HUES48 (cell line): ENCODE results near the gene MAP3K19.

ENCODE experiments used
- H3K27ac ChIP-seq: one replicate; pipeline ENCODE4 v1.7.0; 2013; ENCODE audit warnings: low read depth, low read length, inconsistent platforms
- H3K27me3 ChIP-seq: 2 replicates; pipeline ENCODE4 v1.6.1; 2013; ENCODE audit warnings: mild to moderate bottlenecking, low read length; ENCODE audit not compliant: control insufficient read depth, insufficient read depth
- H3K36me3 ChIP-seq: 2 replicates; pipeline ENCODE4 v1.6.1; 2013; ENCODE audit warnings: low read length; ENCODE audit not compliant: control insufficient read depth, insufficient read depth
- H3K4me1 ChIP-seq: 2 replicates; pipeline ENCODE4 v1.6.1; 2013; ENCODE audit warnings: mild to moderate bottlenecking, low read length; ENCODE audit not compliant: control insufficient read depth, insufficient read depth
- H3K4me3 ChIP-seq: 2 replicates; pipeline ENCODE4 v1.5.1; 2013; ENCODE audit warnings: mild to moderate bottlenecking, low read depth, low read length
- H3K9ac ChIP-seq: 2 replicates; pipeline ENCODE4 v1.6.1; 2013; ENCODE audit warnings: mild to moderate bottlenecking, low read depth, low read length, moderate library complexity
- H3K9me3 ChIP-seq: 2 replicates; pipeline ENCODE4 v1.6.1; 2013; ENCODE audit warnings: low read length; ENCODE audit not compliant: control insufficient read depth, insufficient read depth

The MAP3K19 gene

GRCh38 chr2:134954065-134954464 lies 93.2 kb downstream of the MAP3K19 start:
- Histone ChIP-seq H3K4me3 (no peak overlapping the region), H3K36me3 (peaks cover 92% of the 10 kb centered on the region), H3K27me3 (no peaks in the 10 kb centered on the region), H3K27ac (no peak overlapping the region), H3K9ac (no peak overlapping the region), H3K4me1 (no peaks in the 10 kb centered on the region), H3K9me3 (no peaks in the 10 kb centered on the region)

- Histone ChIP-seq H3K4me3 (no peak overlapping the region), H3K9ac (no peak overlapping the region), H3K9me3 (no peaks in the 10 kb centered on the region), H3K36me3 (peaks cover 98% of the 10 kb centered on the region), H3K27me3 (no peaks in the 10 kb centered on the region), H3K4me1 (no peaks in the 10 kb centered on the region), H3K27ac (no peak overlapping the region)
Observed at GRCh38 chr2:134952608-134953007, 94.6 kb downstream of the MAP3K19 start.

DNA sequence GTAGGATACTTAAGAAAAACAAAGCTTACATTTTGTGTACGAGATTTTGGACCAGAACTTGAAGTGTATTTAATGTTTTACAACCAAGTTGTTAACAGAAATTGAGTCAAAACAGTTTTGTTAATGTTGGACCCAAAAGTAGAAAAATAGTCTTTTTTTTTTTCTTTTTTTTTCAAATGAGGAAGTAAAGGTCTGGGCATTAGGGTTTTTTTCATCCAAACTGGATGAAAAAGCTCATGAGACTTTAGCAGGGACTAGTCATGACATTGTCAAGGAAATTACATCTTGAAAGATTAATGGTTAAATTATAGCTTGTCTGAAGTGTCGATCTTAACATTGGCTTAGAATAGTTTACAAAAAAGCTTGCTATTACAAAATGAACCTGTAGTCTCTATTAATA lies 96.4 kb downstream of the MAP3K19 start:
- Histone ChIP-seq H3K9ac (no peak overlapping the region), H3K4me3 (no peak overlapping the region), H3K27me3 (no peaks in the 10 kb centered on the region), H3K4me1 (no peaks in the 10 kb centered on the region), H3K27ac (no peak overlapping the region), H3K9me3 (no peaks in the 10 kb centered on the region), H3K36me3 (peaks cover 98% of the 10 kb centered on the region)

DNA sequence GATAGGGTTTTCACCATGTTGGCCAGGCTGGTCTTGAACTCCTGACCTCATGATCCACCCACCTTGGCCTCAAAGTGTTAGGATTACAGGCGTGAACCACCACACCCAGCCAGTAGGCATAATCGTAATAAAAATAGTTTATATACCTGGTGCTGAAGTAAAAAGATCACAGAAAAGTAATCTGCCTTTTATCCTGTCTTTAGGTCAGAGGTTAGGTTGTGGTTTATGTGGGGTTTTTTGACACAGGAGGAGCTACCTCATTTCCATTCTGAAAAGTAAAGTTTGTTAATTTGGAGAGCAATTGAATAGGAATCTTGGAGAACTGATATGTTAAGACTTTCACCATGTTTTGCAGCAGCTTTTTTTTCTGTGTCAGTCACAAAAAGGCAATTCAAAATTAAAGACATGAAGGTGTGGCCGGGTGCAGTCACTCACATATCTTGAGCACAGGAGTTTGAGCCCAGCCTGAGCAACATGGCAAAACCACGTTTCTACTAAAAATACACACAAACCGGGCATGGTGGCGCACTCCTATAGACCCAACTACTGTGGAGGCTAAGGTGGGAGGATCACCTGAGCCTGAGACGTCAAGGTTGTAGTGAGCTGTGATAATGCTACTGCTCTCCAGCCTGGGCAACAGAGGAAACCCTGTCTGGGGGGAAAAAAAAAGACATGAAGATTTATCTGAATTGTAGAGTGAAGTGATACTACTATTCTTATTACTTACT lies 97.1 kb downstream of the MAP3K19 start:
- no peaks in the 10 kb centered on the region for H3K27me3 ChIP-seq
- no peaks in the 10 kb centered on the region for H3K9me3 ChIP-seq
- H3K9ac ChIP-seq: no peak overlapping the region
- H3K36me3 ChIP-seq: peaks cover 94% of the 10 kb centered on the region
- no peak overlapping the region for H3K4me3 ChIP-seq
- no peak overlapping the region for H3K27ac ChIP-seq
- 0 out of 2 replicates have a peak, but pooled peaks cover under 1% of the 10 kb centered on the region for H3K4me1 ChIP-seq

DNA sequence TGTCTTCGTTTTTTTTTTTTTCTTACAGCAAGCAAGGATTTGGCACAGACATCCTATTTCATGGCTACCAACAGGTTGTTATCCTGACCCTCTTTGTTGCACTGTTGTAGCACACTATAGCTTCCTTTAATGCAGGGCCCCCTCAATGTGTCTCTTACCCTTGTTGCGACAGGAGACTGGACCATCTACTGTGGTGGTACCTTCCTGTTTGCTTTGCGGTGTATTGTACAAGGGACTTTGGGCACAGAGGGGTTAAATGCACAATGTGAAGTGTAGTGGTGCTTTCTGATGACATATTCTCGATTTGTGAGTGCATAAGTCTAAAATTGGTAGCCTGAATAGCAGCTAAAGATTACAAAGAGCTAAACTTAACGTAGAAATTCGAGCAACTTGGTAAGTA lies 101.2 kb downstream of the MAP3K19 start:
- peaks cover 83% of the 10 kb centered on the region for H3K36me3 ChIP-seq
- peaks cover 12% of the 10 kb centered on the region for H3K4me1 ChIP-seq
- H3K9ac ChIP-seq: no peak overlapping the region
- H3K27ac ChIP-seq: no peak overlapping the region
- H3K4me3 ChIP-seq: no peak overlapping the region
- H3K27me3 ChIP-seq: no peaks in the 10 kb centered on the region
- no peaks in the 10 kb centered on the region for H3K9me3 ChIP-seq

GRCh38 chr2:134944975-134945374 lies 102.3 kb downstream of the MAP3K19 start:
- no peaks in the 10 kb centered on the region for H3K27me3 ChIP-seq
- H3K27ac ChIP-seq: no peak overlapping the region
- no peaks in the 10 kb centered on the region for H3K9me3 ChIP-seq
- H3K4me1 ChIP-seq: peaks cover 12% of the 10 kb centered on the region
- peaks cover 83% of the 10 kb centered on the region for H3K36me3 ChIP-seq
- H3K4me3 ChIP-seq: no peak overlapping the region
- no peak overlapping the region for H3K9ac ChIP-seq

- Histone ChIP-seq H3K27ac (no peak overlapping the region), H3K4me1 (peaks cover 12% of the 10 kb centered on the region), H3K9ac (no peak overlapping the region), H3K9me3 (no peaks in the 10 kb centered on the region), H3K4me3 (no peak overlapping the region), H3K27me3 (no peaks in the 10 kb centered on the region), H3K36me3 (peaks cover 85% of the 10 kb centered on the region)
Observed at GRCh38 chr2:134943540-134943939, 103.7 kb downstream of the MAP3K19 start.

DNA sequence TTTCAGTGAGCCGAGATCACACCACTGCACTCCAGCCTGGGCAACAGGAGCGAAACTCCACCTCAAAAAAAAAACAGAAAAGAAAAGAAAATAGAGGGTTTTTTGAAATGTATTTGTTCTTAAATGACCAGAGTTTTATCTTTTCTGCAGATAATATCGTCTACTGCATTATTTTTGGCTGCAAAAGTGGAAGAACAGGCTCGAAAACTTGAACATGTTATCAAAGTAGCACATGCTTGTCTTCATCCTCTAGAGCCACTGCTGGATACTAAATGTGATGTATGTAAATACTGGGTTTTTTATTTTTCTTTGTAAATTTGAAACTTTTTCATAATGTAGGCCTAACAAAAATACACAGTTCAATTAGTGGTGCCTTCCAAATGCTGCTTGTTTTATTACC lies 110.6 kb downstream of the MAP3K19 start:
- Histone ChIP-seq H3K9me3 (no peaks in the 10 kb centered on the region), H3K27ac (no peak overlapping the region), H3K9ac (no peak overlapping the region), H3K36me3 (peaks cover 78% of the 10 kb centered on the region), H3K27me3 (no peaks in the 10 kb centered on the region), H3K4me3 (no peak overlapping the region), H3K4me1 (peaks cover 19% of the 10 kb centered on the region; the same call in 1 of the 2 replicates)

GRCh38 chr2:134934641-134935040 lies 112.6 kb downstream of the MAP3K19 start:
- H3K4me3 ChIP-seq: no peak overlapping the region
- H3K9ac ChIP-seq: no peak overlapping the region
- no peaks in the 10 kb centered on the region for H3K9me3 ChIP-seq
- H3K4me1 ChIP-seq: peaks cover 19% of the 10 kb centered on the region; the same call in 1 of the 2 replicates
- no peaks in the 10 kb centered on the region for H3K27me3 ChIP-seq
- H3K27ac ChIP-seq: no peak overlapping the region
- H3K36me3 ChIP-seq: peaks cover 58% of the 10 kb centered on the region

DNA sequence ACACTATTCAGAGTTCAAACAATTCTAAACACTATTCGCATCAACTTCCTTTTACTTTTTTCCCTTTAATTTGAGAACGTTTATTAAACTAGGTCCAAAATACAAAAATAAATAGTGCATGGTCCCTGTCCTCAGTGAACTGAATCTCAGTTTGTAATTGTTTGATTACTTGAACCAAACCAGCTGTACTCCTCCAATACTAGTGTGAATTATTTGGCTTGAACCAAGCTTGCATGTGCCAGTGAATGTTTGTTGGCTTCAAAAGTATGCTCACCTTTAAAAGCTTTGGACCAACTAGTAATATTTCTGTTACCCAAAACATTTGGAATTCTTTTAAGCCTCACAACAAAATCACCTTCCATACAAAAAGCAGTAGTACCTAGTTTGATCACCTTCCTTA lies 113.1 kb downstream of the MAP3K19 start:
- Histone ChIP-seq H3K4me1 (peaks cover 19% of the 10 kb centered on the region; the same call in 1 of the 2 replicates), H3K4me3 (no peak overlapping the region), H3K9ac (no peak overlapping the region), H3K27ac (no peak overlapping the region), H3K9me3 (no peaks in the 10 kb centered on the region), H3K36me3 (peaks cover 55% of the 10 kb centered on the region), H3K27me3 (no peaks in the 10 kb centered on the region)

- Histone ChIP-seq H3K9me3 (no peaks in the 10 kb centered on the region), H3K4me3 (no peak overlapping the region), H3K36me3 (peaks cover 53% of the 10 kb centered on the region), H3K4me1 (peaks cover 19% of the 10 kb centered on the region; the same call in 1 of the 2 replicates), H3K9ac (no peak overlapping the region), H3K27me3 (no peaks in the 10 kb centered on the region), H3K27ac (no peak overlapping the region)
Observed at GRCh38 chr2:134933732-134934131, 113.5 kb downstream of the MAP3K19 start.
